DOHH2 (cell line): ENCODE measurements around the gene DUSP2.

Experiments
- H3F3A ChIP-seq: fragments of 200-600 bp; sonication (generic), shearing (Covaris generic); 2 replicates; pipeline ENCODE4 v1.6.0; 2016; ENCODE audit warnings: antibody characterized with exemption, mild to moderate bottlenecking; ENCODE audit not compliant: control insufficient read depth, insufficient read depth
- H3K27ac ChIP-seq: fragments of 200-600 bp; sonication (generic); 2 replicates; pipeline ENCODE4 v1.5.1; 2014; ENCODE audit warnings: low read depth, mild to moderate bottlenecking, low read length, moderate library complexity
- H3K27me3 ChIP-seq: fragments of 200-600 bp; sonication (generic); 2 replicates; pipeline ENCODE4 v1.6.1; 2014; ENCODE audit warnings: mild to moderate bottlenecking, low read length, mixed read lengths; ENCODE audit not compliant: control insufficient read depth
- H3K36me3 ChIP-seq: fragments of 200-600 bp; sonication (generic); 2 replicates; pipeline ENCODE4 v1.6.1; 2014; ENCODE audit warnings: mild to moderate bottlenecking, low read length, moderate library complexity, mixed read lengths; ENCODE audit not compliant: control insufficient read depth
- H3K4me1 ChIP-seq: fragments of 200-600 bp; sonication (generic); 2 replicates; pipeline ENCODE4 v1.6.1; 2014; ENCODE audit warnings: mild to moderate bottlenecking, low read length, mixed read lengths; ENCODE audit not compliant: control insufficient read depth
- H3K4me2 ChIP-seq: fragments of 200-600 bp; sonication (generic); 2 replicates; pipeline ENCODE4 v1.6.0; 2014; ENCODE audit warnings: mild to moderate bottlenecking, low read length, moderate library complexity
- H3K4me3 ChIP-seq: fragments of 200-600 bp; sonication (generic); 2 replicates; pipeline ENCODE4 v1.5.1; 2014; ENCODE audit warnings: mild to moderate bottlenecking, low read length, mixed read lengths
- H3K79me2 ChIP-seq: fragments of 200-600 bp; sonication (generic); 2 replicates; pipeline ENCODE4 v1.6.1; 2014; ENCODE audit warnings: mild to moderate bottlenecking, low read length, mixed read lengths; ENCODE audit not compliant: control insufficient read depth
- H3K9me2 ChIP-seq: fragments of 200-600 bp; sonication (generic); replicated peaks from 2 replicates; pipeline ENCODE4 v1.6.1; 2014; ENCODE audit warnings: mild to moderate bottlenecking, low read length, mixed read lengths; ENCODE audit not compliant: control insufficient read depth
- H3K9me3 ChIP-seq: fragments of 200-600 bp; sonication (generic); 2 replicates; pipeline ENCODE4 v1.6.1; 2014; ENCODE audit warnings: antibody characterized with exemption, low read length, mixed read lengths; ENCODE audit not compliant: control insufficient read depth, insufficient read depth
- H4K20me1 ChIP-seq: fragments of 200-600 bp; sonication (generic); 2 replicates; pipeline ENCODE4 v1.6.0; 2014; ENCODE audit warnings: low read depth, mild to moderate bottlenecking, antibody characterized with exemption, low read length, moderate library complexity; ENCODE audit not compliant: control insufficient read depth, insufficient read depth
- EZH2phosphoT487 ChIP-seq: fragments of 200-600 bp; sonication (generic); IDR thresholded peaks from 2 replicates; pipeline ENCODE4 v1.6.1; 2017; ENCODE audit warnings: borderline replicate concordance, mild to moderate bottlenecking, antibody characterized with exemption, low read length, moderate library complexity, mixed read lengths
- TF ChIP-seq, protein P1 (sequence below): fragments of 200-600 bp; sonication (generic); IDR thresholded peaks from one replicate; pipeline ENCODE4 v1.5.1; 2014; ENCODE audit warnings: antibody characterized with exemption, mild to moderate bottlenecking, low read depth, low read length; ENCODE audit not compliant: poor library complexity, severe bottlenecking

Gene DUSP2

DNA sequence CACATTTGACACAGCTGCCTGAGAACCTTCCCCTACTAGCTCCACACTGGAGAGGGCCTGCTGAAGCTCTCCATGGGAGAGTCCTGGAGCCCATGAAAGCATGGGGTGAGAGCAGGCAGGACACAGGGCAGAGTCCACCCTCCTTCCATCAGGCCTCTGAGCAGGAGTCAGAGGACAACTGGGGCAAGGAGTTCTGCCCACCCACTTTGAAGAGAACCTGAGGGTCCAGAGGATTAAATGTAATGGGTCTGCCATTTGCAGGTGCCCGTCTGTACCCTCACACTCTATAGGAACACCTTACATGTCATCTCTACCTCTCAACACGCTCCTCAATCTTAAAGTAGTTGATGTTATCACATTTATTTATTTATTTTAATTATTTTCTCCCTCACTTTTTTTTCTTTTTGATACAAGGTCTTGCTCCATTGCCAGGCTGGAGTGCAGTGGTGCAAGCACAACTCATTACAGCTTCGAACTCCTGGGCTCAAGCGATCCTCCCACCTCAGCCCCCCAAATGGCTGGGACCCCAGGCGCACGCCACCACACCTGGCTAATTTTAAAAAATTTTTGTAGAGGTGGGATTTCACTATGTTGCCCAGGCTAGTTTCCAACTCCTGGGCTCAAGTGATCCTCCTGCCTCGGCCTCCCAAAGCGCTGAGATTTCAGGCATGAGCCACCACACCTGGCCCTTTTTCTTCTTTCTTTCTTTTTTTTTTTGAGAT, 39.1 kb downstream of the DUSP2 start:
- H3K27ac ChIP-seq: no peak overlapping the region
- H3K79me2 ChIP-seq: no peaks in the 10 kb centered on the region
- H3K9me3 ChIP-seq: peaks cover 15% of the 10 kb centered on the region
- H3K27me3 ChIP-seq: peaks cover 3% of the 10 kb centered on the region; the same call in 1 of the 2 replicates
- peaks cover 16% of the 10 kb centered on the region for H3K4me1 ChIP-seq
- H3K36me3 ChIP-seq: no peaks in the 10 kb centered on the region
- H3K9me2 ChIP-seq: no peaks in the 10 kb centered on the region
- no peaks in the 10 kb centered on the region for H3F3A ChIP-seq
- no peak overlapping the region for H3K4me3 ChIP-seq
- H4K20me1 ChIP-seq: no peaks in the 10 kb centered on the region
- H3K4me2 ChIP-seq: no peak overlapping the region
- TF ChIP-seq, protein P1, sequence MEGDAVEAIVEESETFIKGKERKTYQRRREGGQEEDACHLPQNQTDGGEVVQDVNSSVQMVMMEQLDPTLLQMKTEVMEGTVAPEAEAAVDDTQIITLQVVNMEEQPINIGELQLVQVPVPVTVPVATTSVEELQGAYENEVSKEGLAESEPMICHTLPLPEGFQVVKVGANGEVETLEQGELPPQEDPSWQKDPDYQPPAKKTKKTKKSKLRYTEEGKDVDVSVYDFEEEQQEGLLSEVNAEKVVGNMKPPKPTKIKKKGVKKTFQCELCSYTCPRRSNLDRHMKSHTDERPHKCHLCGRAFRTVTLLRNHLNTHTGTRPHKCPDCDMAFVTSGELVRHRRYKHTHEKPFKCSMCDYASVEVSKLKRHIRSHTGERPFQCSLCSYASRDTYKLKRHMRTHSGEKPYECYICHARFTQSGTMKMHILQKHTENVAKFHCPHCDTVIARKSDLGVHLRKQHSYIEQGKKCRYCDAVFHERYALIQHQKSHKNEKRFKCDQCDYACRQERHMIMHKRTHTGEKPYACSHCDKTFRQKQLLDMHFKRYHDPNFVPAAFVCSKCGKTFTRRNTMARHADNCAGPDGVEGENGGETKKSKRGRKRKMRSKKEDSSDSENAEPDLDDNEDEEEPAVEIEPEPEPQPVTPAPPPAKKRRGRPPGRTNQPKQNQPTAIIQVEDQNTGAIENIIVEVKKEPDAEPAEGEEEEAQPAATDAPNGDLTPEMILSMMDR: no peak
- TF ChIP-seq EZH2phosphoT487: no peak

DNA sequence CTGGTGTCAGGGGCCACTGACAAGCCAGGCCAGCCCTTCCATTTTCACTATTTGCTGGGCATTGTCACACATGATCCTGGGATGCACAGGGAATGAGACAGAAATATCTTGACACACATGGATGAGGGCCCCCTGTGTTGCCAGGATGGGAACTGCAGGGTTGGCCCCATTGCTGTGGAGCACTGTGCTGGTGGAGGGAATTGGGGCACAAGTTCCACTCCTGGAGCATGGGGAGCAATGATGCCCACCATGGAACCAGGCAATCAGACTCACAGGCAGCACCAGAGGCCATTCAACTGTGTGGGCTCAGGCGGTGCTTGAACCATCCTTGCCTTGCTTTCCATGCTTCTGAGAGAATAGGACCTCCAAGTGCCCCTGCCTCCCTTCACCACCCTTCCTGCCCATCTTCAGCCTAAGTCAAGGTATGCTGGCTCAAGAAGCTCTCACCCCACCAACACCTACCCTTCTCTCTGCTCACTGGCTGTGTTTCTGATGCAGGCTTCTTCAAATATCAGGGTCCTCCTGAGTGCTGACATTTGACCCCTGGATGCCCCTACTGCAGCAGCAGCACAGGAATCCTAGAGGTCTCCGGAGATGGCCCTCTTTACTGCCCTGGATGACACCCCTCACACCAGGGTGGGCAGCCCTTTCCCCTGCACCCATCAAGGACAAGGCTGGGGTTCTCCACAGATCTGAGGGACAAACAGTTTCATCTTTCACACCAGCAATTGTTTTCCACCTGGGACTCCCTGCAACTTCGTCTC, 39.9 kb downstream of the DUSP2 start:
- H3K27ac ChIP-seq: no peak overlapping the region

DNA sequence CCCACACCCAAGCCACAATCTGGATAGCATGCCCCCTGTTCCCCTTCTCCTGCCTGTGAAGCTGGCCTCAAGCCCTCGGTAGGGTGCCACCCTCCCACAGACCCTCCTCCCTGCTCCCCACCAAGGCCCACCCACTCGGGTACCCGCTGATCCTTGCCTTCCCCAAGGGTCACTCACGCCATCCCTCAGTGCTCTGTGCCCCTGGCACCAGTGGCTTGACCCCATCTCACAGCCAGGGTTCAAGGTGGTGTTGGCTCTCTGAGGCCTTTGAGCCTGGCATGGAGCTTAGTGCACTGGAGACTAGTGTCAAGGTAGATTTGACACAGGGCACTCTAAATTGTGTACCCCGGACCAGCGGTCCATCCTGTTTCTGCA, 40.8 kb downstream of the DUSP2 start:
- Histone ChIP-seq H3K79me2 (no peaks in the 10 kb centered on the region), H3K9me2 (no peaks in the 10 kb centered on the region), H3K4me3 (peak overlapping the region; percentile 9; the same call in 1 of the 2 replicates), H3K4me1 (peaks cover 16% of the 10 kb centered on the region), H3K36me3 (no peaks in the 10 kb centered on the region), H3K9me3 (peaks cover 15% of the 10 kb centered on the region), H4K20me1 (no peaks in the 10 kb centered on the region), H3F3A (no peaks in the 10 kb centered on the region), H3K4me2 (peak overlapping the region; percentile 33), H3K27me3 (no peaks in the 10 kb centered on the region), H3K27ac (no peak overlapping the region)
- no peak for TF ChIP-seq EZH2phosphoT487
- TF ChIP-seq, protein P1: no peak

More for the DNA sequence above, 39.9 kb downstream of the DUSP2 start:
- H3K9me2 ChIP-seq: no peaks in the 10 kb centered on the region
- H3K79me2 ChIP-seq: no peaks in the 10 kb centered on the region
- no peak overlapping the region for H3K4me3 ChIP-seq
- peaks cover under 1% of the 10 kb centered on the region; the same call in 1 of the 2 replicates for H3K27me3 ChIP-seq
- H3K4me2 ChIP-seq: no peak overlapping the region
- H3K4me1 ChIP-seq: peaks cover 16% of the 10 kb centered on the region
- H4K20me1 ChIP-seq: no peaks in the 10 kb centered on the region
- H3F3A ChIP-seq: no peaks in the 10 kb centered on the region
- no peaks in the 10 kb centered on the region for H3K36me3 ChIP-seq
- no peak for TF ChIP-seq EZH2phosphoT487
- TF ChIP-seq, protein P1: no peak
- H3K9me3 ChIP-seq: peaks cover 15% of the 10 kb centered on the region
